Stimulated activated CD8-positive, alpha-beta memory T cell treated with anti-CD3 and anti-CD28 coated beads, Interleukin-2, amount 100 ng/mL, for 48 hours (primary cell): ENCODE measurements around the gene FMNL2.

Experiments used
- DNase-seq, 2 donors: peaks; one replicate each; pipeline ENCODE4 v3.0.0-alpha.2; 2020; ENCODE audit warnings: low read depth in 2 of 2

FMNL2 gene

DNA sequence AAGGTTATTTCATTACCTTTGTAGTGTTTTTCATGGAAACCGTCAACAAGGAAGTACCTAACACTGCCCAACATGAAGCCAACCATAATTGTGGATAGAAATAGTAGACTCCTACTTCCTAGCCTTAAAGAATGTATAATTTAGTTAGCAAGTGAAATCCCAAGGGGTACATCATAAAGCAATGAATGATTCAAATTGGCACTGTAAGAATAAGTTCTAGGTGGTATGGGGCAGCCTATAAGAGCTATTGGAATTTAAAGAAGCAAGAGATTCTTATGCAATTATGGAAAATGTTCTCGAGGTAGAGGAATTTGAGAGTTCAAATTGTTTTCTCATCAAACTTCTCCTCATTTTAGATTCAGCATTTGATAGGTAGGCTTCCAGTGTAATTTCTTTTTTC, 157.9 kb downstream of the FMNL2 start:
- DNase-seq = no peak

DNA sequence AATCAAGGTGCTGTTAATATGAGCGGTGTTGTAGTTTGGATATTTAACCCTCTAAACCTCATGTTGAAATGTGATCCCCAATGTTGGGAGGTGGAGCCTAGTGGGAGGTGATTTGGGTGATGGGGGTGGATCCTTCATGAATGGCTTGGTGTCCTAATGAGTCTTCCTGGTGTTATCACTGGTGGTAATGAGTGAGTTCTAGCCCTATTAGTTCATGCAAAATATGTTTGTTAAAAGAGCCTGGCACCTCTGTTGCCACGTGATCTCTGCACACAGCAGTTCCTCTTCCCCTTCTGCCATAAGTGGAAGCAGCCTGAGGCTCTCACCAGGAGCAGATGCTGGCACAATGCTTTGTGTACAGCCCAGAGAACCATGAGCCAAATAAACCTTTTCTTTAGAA, 158.4 kb downstream of the FMNL2 start:
- DNase-seq = no peak

DNA sequence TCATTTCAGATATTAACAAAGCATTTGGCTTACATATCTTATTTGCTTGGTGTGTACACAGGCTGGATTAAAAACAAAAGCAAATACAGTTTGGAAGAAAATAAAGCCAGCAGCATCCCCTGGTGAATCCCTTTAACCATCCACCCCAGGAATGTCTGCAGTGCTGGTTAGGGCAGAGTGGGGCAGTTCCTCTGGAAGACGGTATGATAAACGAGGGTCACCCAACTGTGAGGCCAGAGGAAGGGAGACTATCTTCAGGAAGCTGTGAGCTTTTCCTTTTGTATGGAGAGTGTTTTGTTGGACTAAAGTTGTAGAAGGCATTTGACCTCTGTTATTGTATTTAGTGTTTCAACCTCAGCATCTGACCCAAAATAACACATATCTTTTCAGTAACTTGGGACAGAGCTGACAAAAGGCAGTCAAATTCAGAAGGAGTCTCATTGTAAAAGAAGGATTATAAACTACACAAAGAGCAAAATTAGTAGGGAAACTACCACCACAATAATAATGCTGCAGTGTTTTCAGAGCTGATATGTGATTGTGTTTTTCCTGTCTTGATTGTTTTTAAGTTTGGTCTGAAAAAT, 159.1 kb downstream of the FMNL2 start:
- DNase-seq = no peak

DNA sequence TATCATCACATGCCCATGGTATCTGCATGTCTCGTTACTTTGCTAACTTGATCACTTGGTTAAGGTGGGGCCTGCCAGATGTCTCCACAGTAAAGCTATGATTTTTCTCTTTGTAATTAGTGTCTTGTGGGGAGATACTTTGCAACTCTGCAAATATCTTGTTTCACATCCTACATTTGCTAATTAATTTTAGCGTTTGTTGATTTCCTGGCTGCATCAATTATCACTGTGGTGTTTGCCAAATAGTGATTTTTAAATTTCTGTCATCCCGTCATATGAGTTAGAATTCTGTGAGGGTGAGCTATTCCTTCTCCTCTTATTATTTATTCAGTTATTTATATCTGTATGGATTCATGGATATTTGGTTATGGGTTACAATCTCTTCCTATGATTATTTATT, 161.4 kb downstream of the FMNL2 start:
- DNase-seq = no peak

DNA sequence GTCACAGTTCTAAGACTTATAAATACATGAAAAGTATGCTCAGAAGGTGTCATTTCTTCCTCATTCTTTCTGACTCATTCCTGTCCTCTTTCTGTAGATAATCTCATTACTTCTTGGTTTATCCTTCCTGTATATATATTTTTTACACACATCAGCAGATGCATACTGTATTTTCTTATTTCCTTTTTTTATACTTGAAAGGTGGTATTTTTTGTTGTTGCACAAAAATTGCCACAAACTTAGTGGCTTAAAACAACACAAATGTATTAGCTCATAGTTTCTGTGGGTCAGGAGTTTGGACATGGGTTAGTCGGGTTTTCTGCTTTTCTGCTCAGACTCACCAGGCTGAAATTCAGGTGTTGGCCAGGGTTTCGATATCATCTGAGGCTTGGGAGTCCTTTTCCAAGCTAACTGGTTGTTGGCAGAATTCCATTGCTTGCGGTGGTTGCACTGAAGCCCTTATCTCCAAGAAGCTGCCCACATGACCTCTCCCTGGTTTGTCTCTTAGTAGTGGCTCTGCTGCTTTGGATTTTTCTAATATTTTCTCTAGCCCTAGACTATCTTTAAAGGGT, 162.6 kb downstream of the FMNL2 start:
- DNase-seq = no peak

DNA sequence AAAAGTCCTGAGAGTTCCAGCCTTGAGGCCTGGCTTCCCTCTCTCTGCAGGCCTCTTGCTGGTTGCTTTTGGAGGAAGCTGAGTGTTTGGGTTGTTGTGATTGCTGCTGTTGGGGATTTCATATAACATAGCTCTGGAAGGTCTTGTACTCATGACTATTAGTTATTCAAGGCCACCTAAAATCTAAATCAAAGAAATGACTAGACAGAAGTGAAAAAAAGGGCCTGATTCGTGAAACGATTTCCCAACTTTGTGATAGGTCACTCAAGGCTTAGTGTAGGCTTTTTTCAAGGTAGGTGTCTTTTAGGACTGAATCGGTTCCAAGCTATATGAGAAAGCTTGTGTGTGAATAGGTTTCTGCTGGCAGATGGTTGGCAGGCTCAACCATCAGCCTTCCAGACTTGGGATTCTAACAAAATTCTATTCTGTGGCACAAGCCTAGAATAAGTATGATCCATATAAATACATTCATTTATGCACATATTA, 164.4 kb downstream of the FMNL2 start:
- no peak for DNase-seq

DNA sequence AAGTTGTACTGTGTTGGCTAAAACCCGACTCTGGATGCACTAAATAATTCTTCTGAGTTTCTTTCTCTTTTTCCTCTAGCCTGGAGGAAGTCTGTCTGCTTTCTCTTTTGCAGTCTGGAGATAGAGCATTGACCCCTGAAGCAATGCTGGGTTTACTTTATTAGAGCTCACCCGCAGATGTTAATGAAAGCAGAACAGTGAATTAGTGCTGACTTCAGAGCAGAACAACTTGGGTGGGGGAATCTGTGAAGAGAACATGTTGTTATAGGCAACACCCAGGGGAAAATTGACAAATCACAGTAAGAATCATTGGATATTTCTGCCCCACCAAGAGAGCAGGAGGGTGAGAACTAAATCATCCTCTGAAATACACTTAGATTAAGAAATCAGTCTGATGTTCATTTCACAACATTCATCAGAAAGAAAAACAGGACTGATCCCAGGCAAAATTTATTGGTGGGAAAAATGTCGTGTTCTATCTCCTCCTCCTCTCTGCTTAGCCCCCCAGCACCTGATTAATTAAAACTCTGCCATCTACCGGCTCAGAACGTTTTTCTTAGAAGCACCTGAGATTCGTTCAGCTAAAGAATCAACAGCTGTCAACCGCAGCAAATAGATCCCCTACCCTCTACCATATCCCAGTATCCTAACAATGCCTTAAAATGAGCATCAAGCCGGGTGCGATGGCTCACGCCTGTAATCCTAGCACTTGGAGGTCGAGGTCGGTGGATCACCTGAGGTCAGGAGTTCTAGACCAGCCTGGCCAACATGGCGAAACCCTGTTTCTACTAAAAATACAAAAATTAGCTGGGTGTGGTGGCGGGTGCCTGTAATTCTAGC, 165.1 kb downstream of the FMNL2 start:
- DNase-seq = no peak

DNA sequence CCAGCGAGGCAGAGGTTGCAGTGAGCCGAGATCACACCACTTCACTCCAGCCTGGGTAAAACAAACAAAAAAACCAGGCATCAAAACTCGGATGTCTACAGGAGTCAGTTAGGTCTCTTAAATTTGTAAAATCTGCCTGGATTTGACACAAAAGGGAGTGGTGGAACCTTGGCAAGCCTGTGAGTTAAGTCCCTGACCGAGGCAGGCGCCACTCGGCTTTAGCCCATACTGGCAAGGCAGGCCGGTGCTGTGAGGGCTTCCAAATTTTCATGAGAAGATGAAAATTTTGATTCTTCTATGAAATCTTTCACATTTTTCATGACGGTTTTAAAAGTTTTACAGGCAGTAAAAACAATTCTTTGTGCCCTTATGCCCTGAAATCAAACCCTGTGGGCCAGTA, 165.8 kb downstream of the FMNL2 start:
- DNase-seq = no peak

DNA sequence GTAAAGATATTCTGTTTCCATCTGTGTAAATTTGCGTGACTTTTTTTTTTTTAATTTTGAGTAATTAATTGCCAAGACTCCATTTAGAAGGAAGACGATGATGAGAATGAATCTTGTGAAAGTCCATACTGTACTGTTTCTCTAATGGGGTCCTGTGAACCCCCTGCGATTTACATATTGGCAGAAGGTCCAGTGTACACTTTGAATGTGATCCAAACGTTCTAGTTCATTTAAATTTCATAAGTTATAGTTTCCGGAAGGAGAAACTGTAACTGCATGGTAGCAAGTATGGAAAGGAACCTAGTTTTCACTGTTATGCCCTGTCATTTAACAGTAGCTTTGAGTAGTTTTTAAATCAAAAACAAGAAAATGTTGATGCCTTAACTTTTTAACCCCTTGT, 166.7 kb downstream of the FMNL2 start:
- DNase-seq = no peak

DNA sequence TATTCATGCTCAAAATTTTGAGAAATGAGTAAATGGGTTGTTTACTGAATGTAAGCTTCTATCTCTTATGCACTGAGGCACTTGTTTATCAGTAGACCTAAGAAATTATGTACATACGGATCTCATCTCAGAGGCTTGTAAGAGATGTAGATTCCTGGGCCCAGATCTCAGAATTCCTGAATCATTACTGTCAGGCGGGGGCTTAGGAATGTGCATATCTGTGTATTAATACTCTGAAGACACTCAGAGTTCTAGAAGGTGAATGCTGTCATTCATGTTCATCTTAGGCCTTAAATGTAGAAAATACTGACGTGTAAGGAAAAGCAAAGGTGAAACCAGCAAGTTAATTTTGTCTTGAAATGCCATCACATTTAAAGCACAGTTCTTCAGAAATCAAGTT, 169.6 kb downstream of the FMNL2 start:
- DNase-seq = no peak

DNA sequence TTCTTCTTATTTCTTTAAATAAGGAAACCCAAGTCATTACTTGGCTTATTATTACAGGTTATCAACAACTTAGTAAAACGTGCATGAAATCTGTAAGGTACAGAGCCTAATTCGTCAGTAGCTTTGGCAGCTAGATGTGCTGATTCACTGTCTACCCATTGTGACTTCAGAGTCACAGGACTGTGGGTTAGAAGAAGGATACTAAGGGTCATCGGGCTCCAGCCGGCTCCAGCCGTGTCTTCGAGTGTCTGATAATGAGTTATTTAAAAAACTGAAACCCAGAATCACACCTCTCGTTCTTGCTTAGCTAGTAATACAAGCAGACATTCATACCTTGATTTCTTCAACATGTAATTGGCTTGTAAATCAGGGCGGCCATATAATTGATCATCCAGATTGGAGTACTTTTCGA, 170.5 kb downstream of the FMNL2 start:
- no peak for DNase-seq

DNA sequence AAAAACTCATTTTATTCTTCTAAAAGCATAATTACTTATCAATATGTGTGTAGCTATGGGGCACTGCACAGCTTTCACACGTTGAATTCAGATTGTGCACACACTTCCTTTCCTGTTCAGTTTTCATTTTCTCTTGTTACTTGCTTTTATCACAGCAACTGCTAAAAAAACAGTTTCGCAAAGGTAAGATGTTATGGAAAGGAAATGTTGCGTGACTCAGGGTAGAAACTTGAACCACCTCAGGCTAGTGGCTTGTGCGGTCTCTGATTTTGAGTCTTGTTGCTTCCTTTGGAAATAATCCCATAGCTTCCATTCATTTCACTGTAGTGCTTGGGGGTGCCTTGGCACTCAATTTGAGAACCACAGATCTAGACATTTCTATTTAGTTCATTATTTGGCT, 171.9 kb downstream of the FMNL2 start:
- DNase-seq = no peak

DNA sequence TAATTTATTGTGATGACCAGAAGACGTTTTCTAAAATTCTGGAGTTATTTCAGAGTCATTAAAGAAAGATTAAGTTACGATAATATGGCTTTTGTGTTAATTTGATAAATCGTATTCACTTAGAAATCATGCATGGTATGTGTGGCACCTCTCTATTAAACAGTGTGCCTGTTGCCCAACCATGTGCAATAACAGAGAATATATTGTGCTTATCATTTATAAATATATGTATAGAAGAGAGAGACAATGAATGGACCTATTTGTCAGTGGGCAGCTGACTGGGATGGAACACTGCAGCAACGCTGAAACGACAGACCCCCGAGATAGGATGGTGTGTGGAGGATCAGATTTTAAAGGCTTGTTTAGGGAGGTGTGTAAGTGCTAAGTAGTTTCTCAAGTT, 172.9 kb downstream of the FMNL2 start:
- DNase-seq = no peak

DNA sequence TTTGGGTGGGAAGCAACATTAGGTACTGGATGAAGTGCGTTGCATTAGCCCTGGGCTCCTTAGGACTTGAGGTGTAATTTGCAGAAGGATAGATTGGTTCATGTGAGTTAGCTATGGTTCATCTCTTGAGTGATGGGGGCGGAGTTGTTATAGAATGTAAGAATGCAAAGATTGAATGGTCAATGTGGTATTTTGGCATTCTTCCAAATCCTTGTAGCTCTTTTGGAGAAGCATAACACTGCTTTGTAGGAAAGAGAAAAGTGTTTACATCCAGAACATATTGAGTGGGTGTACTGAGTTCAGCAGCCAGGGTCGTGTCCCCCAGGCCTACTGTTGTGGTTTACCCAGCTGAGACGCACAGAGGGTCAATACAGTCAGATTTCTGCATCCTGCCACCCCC, 173.5 kb downstream of the FMNL2 start:
- no peak for DNase-seq

DNA sequence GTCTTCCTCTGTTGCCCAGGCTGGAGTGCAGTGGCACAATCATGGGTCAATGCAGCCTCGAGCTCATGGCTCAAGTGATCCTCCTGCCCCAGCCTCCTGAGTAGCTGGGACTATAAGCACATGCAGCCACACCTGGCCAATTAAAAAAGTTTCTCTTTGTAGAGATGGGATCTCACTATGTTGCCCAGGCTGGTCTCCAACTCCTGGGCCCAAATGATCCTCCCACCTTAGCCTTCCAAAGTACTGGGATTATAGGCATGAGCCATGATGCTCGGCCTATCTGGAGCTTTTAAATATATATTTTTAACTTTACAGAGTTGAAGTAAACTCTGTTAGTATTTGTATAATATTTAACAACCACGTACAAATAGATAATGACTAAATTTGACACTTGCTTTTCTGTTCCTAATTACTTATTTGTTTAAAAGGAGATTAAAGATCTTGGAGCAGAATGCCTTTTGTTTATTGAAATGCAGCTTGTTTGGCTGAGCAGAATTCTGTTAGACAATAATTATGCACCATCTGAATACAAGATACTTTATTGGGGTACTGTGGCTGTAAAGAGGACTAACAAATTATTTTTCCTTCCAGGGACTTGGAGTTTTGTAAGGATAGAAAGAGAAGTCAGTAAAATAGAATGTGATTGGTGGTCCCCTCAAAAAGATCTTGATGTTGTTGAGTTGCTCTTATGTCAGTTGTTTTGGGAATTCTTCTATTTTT, 175.0 kb downstream of the FMNL2 start:
- DNase-seq = no peak

DNA sequence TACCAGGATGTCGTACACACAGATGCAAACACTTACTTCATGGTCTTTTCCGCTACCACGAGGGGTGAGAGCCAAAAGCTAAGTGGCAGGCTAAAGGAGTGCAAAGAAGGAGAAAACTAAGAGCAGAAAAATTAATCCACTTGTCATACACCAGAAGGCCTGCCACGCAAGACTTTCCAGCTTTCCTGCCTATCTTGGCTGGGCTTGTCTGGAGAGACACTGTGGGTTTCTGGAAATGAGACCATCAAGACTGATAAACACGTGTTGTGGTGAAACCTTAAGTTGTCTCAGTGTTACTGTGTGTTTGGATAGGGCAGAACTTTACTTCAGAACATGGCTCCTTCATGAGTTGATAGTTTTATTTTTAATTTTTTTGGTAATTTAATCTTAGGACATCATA, 175.6 kb downstream of the FMNL2 start:
- DNase-seq = no peak

DNA sequence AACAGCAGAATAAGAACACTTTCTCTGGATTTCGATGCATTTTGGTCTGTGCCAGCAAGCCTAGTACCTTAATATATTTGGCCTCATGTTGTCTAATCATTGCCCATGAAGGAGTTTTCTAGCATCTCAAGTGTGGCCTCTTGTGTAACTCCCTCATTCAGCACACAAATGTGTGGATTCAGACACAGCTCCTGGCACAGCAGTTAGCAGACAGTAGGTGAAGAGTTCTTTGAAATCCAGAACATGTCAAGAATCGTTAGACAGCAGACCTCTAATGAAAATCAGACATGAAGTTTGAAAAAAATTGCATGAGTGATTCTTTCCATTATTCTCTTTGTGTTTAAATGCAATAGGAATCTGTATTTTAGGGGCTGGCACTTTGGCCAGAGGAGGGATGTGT, 177.0 kb downstream of the FMNL2 start:
- DNase-seq = no peak

DNA sequence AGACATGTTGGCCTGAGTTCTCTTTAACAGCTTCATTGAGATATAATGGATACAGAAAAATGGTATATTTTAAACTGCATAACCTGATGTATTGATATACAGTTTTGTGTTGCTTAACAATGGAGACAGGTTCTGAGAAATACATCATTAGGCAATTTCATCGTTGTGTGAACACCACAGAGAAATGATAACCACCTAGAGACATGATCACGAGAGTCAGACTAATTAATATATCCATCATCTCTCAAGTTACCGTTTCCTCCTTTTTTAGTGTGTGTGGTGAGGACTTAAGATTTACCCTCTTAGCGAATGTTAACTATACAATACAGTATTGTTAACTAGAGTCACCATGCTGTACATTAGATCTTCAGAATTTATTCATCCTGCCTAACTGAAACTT, 178.1 kb downstream of the FMNL2 start:
- DNase-seq = no peak

DNA sequence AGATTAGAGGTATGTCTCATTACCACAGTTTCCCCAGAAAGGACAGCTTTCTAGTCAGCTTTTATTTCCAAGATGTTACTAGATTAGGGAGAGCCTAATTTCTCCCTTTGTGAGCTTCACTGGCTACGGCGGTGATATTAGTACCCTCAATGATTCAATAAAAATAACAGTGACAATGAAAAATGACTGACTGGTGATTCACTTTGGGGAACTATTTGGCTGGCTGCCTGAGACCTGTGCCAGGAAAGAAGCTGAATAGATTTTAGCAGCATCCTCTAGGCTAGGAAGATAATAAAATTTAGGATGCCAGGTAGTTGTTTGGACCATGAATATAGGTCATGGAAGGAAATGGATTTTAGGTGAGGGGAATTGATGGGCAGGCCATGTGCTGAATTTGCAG, 178.7 kb downstream of the FMNL2 start:
- no peak for DNase-seq

DNA sequence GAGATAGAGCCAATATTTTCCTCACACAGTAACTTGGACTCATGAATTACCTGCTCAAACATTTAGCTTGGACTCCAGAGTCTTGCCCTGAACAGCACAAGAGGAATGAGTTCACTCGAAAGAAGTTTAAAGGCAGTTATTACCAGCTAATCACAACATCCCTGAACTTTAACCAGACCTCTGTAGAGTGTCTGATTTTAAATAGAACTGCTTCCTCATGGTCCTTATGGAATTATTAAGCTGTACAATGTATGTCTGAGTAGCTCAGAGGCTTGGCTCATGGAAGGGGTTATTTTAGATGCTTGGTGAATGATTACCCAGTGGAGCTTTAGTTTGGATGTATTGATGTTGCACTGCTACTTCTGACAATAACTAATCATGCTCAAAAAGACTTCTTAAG, 183.1 kb downstream of the FMNL2 start:
- DNase-seq = no peak

DNA sequence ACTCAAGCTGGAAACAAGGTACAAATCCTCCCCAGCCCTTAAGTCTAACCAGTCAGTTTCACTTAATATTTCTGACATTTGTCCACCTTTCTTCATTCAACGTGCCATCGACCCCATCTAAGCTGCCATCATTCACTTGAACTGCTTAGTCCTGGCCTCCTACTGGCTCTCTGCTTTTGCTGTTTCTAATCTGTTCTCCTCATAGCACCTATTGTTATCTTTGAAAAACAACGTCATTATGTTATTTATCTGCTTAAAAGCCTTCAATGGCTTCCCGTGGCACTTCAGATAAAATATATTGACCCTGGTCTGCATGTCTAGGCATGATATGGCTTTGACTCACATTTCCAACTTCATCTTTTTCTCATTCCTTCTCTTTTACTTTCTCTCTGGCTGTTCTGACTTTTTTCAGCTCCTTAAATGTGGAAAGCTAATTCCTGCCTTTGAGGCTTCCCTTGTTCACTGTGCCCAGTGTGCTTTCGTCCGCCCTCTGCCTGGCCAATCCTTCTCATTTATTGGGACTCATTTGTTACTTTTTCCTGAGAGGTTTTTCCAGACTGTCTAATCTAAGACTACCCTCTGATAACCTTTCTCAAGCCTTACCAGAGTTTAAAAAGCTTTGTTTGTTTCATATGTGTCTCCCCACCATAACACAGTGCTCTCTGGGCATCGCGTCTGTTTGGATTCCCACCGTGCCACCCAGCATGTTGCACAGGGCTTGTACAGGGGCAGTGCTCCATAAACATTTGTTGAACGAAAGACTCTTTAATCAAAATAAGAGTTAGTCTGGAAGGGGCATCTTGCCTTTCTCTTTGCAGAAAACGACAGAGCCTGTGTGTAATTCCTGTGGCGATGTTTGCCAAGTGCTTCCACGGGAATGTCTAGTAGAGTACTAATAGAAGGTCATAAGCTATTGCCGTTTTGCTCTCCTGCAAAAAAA, 183.9 kb downstream of the FMNL2 start:
- no peak for DNase-seq

DNA sequence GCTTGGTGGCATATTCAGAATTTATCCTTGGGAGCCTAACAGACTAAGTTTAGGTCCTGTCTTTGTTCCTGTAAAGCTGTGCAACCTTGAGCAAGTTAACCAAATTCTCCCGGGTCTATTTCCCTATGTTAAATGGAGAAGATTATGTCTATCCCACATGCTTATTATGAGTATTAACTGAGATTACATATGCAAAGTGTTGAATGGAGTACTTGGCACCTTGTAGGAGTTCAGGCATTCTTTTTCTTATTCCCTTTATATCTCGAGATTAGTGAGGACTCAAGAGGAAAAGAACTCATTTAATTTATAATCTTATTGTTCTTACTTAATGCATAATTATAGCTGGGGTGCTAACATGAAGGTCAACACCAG, 184.6 kb downstream of the FMNL2 start:
- DNase-seq = no peak
